Stimulated activated CD8-positive, alpha-beta memory T cell treated with anti-CD3 and anti-CD28 coated beads, Interleukin-12 subunit alpha, Interleukin-12 subunit beta, amount 100 ng/mL, for 1 hour (primary cell): Measurements from ENCODE around the gene LTBR.

ENCODE experiments used
- DNase-seq: peaks from one replicate; pipeline ENCODE4 v3.0.0-alpha.2; 2020; ENCODE audit warnings: low read depth

LTBR gene

GRCh38 chr12:6384499-6385436 lies 806 bp downstream of the LTBR start:
- no peak for DNase-seq

GRCh38 chr12:6386038-6386437 lies 2.1 kb downstream of the LTBR start:
- DNase-seq = no peak

- no peak for DNase-seq
Observed at GRCh38 chr12:6386491-6386890, 2.5 kb downstream of the LTBR start.

- DNase-seq = no peak
Observed at GRCh38 chr12:6387541-6387940, 3.6 kb downstream of the LTBR start.

GRCh38 chr12:6390084-6390799 lies 6.3 kb downstream of the LTBR start:
- no peak for DNase-seq

GRCh38 chr12:6391013-6391412 lies 7.1 kb downstream of the LTBR start:
- DNase-seq = no peak

- DNase-seq = no peak
Observed at GRCh38 chr12:6392504-6392903, 8.5 kb downstream of the LTBR start.

GRCh38 chr12:6393109-6393508 lies 9.1 kb downstream of the LTBR start:
- no peak for DNase-seq

GRCh38 chr12:6394398-6394797 lies 10.4 kb downstream of the LTBR start:
- DNase-seq = no peak

GRCh38 chr12:6396031-6396430 lies 12.1 kb downstream of the LTBR start:
- no peak for DNase-seq

GRCh38 chr12:6399884-6400644 lies 16.1 kb downstream of the LTBR start:
- DNase-seq = no peak

- DNase-seq = no peak
Observed at GRCh38 chr12:6404390-6404789, 20.4 kb downstream of the LTBR start.

- no peak for DNase-seq
Observed at GRCh38 chr12:6405963-6406362, 22.0 kb downstream of the LTBR start.

GRCh38 chr12:6407236-6407954 lies 23.4 kb downstream of the LTBR start:
- DNase-seq = no peak

- DNase-seq = no peak
Observed at GRCh38 chr12:6416596-6416995, 32.6 kb downstream of the LTBR start.

GRCh38 chr12:6418796-6419195 lies 34.8 kb downstream of the LTBR start:
- DNase-seq = no peak

- DNase-seq = no peak
Observed at GRCh38 chr12:6420364-6420763, 36.4 kb downstream of the LTBR start.

- peak; percentile 60 for DNase-seq
Observed at GRCh38 chr12:6423267-6424007, 39.5 kb downstream of the LTBR start.

GRCh38 chr12:6424008-6424347 lies 40.0 kb downstream of the LTBR start:
- DNase-seq = no peak

GRCh38 chr12:6424866-6425265 lies 40.9 kb downstream of the LTBR start:
- no peak for DNase-seq
